Germinal center (tissue), 1 donor: ENCODE measurements around the gene KIR2DL1.
"Not testable (repeated sequence)": the region's sequence is repeated elsewhere in the genome, so short reads cannot be mapped to it uniquely, and the experiment has no call there.

Experiments
- DNase-seq: peaks from one replicate; pipeline ENCODE4 v3.0.0; 2012; ENCODE audit warnings: mixed read lengths, low spot score

KIR2DL1 gene

GRCh38 chr19:54769646-54770045, at the start of gene KIR2DL1:
Gene KIR2DL1 (plus strand): TSS chr19:54769793. CDS start chr19:54769851, 58 bp downstream.
- not testable (repeated sequence) for DNase-seq

GRCh38 chr19:54724142-54724541, 45.5 kb upstream of the KIR2DL1 start, which contains the start of gene KIR3DL3:
Gene KIR3DL3 (plus strand): TSS chr19:54724442. CDS start chr19:54724497, 55 bp downstream.
- no peak for DNase-seq

GRCh38 chr19:54724644-54725043, 44.9 kb upstream of the KIR2DL1 start:
- DNase-seq: no peak

- no peak for DNase-seq
Measured at GRCh38 chr19:54725321-54725720, 44.3 kb upstream of the KIR2DL1 start.

GRCh38 chr19:54727562-54727961, 42.0 kb upstream of the KIR2DL1 start:
- DNase-seq: no peak

GRCh38 chr19:54728167-54728566, 41.4 kb upstream of the KIR2DL1 start:
- DNase-seq: no peak

- no peak for DNase-seq
Measured at GRCh38 chr19:54729416-54730188, 40.0 kb upstream of the KIR2DL1 start.

- DNase-seq: no peak
Measured at GRCh38 chr19:54731191-54731590, 38.4 kb upstream of the KIR2DL1 start.

- DNase-seq: not testable (repeated sequence)
Measured at GRCh38 chr19:54738306-54738705, 31.3 kb upstream of the KIR2DL1 start, which contains the start of gene KIR2DL3. Gene KIR2DL3 (plus strand): TSS chr19:54738513. CDS start chr19:54738546, 33 bp downstream.

GRCh38 chr19:54738715-54739114, 30.9 kb upstream of the KIR2DL1 start:
- no peak for DNase-seq

- DNase-seq: no peak
Measured at GRCh38 chr19:54739587-54740497, 29.8 kb upstream of the KIR2DL1 start.

- not testable (repeated sequence) for DNase-seq
Measured at GRCh38 chr19:54741950-54742349, 27.6 kb upstream of the KIR2DL1 start.

GRCh38 chr19:54744080-54744479, 25.5 kb upstream of the KIR2DL1 start:
- DNase-seq: not testable (repeated sequence)

- not testable (repeated sequence) for DNase-seq
Measured at GRCh38 chr19:54747614-54748322, 21.8 kb upstream of the KIR2DL1 start.

GRCh38 chr19:54750276-54750675, 19.3 kb upstream of the KIR2DL1 start:
- DNase-seq: not testable (repeated sequence)

GRCh38 chr19:54756204-54757110, 13.1 kb upstream of the KIR2DL1 start:
- DNase-seq: not testable (repeated sequence)

GRCh38 chr19:54758577-54758976, 11.0 kb upstream of the KIR2DL1 start:
- DNase-seq: not testable (repeated sequence)

GRCh38 chr19:54764219-54764618, 5.4 kb upstream of the KIR2DL1 start:
- not testable (repeated sequence) for DNase-seq

- not testable (repeated sequence) for DNase-seq
Measured at GRCh38 chr19:54766464-54766863, 3.1 kb upstream of the KIR2DL1 start.

GRCh38 chr19:54770511-54770910, 918 bp downstream of the KIR2DL1 start:
- DNase-seq: not testable (repeated sequence)
